HL-60/S4 (cell line): Measurements from ENCODE around the gene TRAPPC8.
"Not testable (repeated sequence)": the region's sequence is repeated elsewhere in the genome, so short reads cannot be mapped to it uniquely, and the experiment has no call there.

ENCODE experiments used
- in situ Hi-C: fragments of 300-500 bp; cut with MboI; formaldehyde crosslinking; loops from 2 replicates; pipeline ENCODE4 v1.14.3; 2022; ENCODE audit warnings: low sequenced_read_pairs

Gene TRAPPC8, protein sequence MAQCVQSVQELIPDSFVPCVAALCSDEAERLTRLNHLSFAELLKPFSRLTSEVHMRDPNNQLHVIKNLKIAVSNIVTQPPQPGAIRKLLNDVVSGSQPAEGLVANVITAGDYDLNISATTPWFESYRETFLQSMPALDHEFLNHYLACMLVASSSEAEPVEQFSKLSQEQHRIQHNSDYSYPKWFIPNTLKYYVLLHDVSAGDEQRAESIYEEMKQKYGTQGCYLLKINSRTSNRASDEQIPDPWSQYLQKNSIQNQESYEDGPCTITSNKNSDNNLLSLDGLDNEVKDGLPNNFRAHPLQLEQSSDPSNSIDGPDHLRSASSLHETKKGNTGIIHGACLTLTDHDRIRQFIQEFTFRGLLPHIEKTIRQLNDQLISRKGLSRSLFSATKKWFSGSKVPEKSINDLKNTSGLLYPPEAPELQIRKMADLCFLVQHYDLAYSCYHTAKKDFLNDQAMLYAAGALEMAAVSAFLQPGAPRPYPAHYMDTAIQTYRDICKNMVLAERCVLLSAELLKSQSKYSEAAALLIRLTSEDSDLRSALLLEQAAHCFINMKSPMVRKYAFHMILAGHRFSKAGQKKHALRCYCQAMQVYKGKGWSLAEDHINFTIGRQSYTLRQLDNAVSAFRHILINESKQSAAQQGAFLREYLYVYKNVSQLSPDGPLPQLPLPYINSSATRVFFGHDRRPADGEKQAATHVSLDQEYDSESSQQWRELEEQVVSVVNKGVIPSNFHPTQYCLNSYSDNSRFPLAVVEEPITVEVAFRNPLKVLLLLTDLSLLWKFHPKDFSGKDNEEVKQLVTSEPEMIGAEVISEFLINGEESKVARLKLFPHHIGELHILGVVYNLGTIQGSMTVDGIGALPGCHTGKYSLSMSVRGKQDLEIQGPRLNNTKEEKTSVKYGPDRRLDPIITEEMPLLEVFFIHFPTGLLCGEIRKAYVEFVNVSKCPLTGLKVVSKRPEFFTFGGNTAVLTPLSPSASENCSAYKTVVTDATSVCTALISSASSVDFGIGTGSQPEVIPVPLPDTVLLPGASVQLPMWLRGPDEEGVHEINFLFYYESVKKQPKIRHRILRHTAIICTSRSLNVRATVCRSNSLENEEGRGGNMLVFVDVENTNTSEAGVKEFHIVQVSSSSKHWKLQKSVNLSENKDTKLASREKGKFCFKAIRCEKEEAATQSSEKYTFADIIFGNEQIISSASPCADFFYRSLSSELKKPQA (N-terminal part only)

DNA sequence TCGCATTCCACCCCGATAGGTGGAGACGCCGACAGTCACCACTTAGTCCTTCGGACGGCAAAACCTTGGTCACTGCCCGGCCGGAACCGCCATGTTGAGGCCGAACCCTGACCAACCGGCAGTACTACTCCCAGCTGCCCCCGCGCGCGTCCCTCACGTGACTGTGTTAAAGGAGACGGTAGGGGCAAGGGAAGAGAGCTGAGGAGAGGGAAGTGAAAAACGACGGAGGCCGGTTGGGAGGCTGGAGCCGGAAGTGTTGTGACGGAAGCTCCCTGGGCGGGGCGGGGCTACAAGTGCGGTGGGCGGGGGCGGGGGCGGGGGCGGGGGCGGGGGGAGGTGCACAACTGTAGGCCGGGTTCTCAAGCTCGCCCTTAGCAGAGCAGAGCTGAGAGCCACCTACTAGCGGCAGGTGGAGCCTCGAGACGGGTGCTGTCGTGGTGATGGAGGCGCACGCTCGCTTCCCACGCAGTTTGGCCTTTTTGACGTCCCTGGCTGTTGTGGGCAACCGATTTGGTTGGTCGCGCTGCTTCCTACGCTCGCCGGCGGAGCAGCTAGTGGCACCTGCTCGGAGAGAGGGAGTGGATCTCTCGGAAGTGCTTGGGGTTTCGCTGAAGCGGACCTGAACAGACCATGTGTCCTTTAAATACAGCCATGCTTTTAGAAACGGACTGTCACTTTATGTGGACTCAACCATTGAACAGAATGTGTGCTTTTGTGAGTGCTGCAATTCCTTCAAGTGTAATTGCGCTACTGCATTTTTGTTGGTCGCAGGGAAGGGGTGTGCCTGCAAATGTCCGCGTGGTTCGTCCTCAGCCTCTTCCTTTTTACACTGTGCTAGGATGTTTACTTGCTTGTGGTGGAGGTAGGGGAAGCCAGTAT is at the start of gene TRAPPC8:
Gene TRAPPC8, minus strand, starts transcription at position 130 of the 879 bp plus-strand sequence. CDS start 364 bp downstream, outside the sequence.
- in situ Hi-C loops, result no loop called here

DNA sequence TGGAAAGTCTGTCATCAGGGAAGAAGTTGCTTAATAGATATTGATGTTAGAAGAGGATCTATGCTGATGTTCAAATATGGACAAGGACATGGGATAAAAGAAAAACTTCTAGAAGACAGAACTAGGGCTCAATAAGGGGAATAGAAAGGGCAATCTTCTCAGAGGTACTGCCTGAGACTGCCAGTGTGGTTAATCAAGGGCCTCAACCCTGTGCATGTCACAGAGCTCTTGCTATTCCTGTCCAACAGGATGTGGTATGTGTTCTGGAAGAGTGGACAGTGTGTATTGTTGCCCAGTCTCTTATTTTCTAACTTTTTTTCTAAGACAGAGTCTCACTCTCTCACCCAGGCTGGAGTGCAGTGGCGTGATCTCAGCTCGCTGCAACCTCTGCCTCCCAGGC is 47.9 kb upstream of the TRAPPC8 start:
- in situ Hi-C loops, result no loop called here

DNA sequence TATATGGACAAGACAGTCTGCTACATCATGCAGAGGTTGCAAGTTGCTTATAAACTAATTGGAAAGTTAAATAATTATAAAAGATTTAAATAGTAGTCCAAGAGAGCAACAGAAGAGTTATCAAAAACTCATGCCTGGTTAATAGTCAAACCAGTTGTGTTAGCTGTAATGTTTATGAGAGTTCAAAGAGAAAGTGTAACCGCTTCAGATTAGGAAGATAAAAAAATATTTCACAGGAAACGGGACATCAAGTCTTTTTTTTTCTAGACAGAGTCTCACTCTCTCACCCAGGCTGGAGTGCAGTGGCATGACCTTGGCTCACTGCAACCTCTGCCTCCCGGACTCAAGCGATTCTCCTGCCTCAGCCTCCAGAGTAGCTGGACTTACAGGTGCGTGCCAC is 41.0 kb upstream of the TRAPPC8 start:
- in situ Hi-C loops, result no loop called here

DNA sequence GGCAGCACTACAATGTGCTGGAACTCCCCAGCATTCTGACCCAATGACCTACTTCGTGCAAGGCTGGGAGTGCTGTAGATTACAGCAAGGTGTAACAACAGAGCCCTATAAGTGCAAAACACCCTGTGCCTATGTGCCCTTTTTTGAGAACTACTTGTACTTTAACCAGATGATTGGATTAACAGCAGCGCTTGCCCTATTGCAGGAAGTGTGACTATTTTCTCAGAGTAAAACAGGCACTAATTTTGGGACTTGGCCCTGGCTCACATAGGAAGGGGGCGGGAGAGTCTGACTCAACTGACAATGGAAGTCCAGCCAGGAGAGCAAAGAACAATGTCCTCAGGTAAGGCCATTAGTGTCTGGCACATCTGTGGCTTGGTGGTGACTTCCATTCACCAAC is 40.1 kb upstream of the TRAPPC8 start:
- in situ Hi-C loops, result no loop called here

- in situ Hi-C loops, result no loop called here
These were observed 37.9 kb upstream of the TRAPPC8 start for GRCh38 chr18:31980863-31981262.

- in situ Hi-C loops, result no loop called here
These were observed 36.8 kb upstream of the TRAPPC8 start for GRCh38 chr18:31979714-31980113.

- in situ Hi-C loops, result no loop called here
These were observed 35.7 kb upstream of the TRAPPC8 start for GRCh38 chr18:31978616-31979015.

GRCh38 chr18:31977270-31977872 is 34.4 kb upstream of the TRAPPC8 start:
- in situ Hi-C loops, result no loop called here

- in situ Hi-C loops, result no loop called here
These were observed 33.3 kb upstream of the TRAPPC8 start for GRCh38 chr18:31976242-31976641.

DNA sequence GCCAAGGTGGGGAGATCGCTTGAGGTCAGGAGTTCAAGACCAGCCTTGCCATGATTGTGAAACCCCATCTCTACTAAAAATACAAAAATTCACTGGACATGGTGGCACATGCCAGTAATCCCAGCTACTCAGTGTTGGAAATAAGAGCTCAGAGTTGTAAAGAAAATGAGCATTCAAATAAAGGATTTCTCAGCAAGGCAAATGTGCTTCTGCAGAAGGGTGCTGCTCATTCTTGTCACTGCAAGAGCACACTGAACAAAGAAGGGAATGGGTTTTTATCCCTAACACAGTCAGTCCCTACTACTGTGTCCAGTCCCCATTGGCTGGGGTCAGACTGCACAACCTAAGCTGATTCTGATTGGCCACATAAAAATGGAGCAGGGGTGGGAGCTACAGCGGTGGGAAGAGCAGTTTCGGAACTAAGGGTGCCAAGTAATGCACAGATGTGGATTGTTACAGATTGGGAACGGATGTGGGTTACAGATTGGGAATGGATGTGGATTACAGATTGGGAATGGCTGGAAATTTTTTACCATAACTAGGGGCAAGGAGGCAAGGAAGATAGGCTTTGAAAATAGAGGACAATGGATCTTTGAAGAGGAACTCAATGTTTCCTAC is 31.1 kb upstream of the TRAPPC8 start:
- in situ Hi-C loops, result loop anchor here (25.0 kb wide), 1 partner anchor 412 kb away; no protein-coding TSS in a partner anchor

GRCh38 chr18:31970617-31971016 is 27.7 kb upstream of the TRAPPC8 start:
- in situ Hi-C loops, result loop anchor here (25.0 kb wide), 1 partner anchor 408 kb away; no protein-coding TSS in a partner anchor

GRCh38 chr18:31965316-31965970 is 22.5 kb upstream of the TRAPPC8 start:
- in situ Hi-C loops, result loop anchor here (25.0 kb wide), 1 partner anchor 403 kb away; no protein-coding TSS in a partner anchor

DNA sequence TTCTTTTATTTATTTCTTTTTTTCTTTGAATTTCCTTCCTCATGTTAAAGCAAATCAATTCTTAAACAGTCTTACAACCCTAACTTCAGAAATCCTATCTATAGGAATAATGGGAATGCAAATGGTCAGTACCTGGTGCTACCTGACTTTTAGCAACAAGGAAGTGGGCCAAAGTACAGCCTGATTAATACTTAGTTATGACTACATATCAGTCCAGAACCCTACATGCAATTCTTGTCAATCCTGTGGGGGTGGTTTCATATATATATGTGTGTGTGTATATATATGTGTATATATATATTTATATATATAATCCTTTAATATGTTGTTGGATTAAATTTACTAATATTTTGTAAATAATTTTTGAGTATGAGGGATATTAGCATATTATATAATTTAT is 14.8 kb upstream of the TRAPPC8 start:
- in situ Hi-C loops, result loop anchor here (25.0 kb wide), 1 partner anchor 395 kb away; no protein-coding TSS in a partner anchor

DNA sequence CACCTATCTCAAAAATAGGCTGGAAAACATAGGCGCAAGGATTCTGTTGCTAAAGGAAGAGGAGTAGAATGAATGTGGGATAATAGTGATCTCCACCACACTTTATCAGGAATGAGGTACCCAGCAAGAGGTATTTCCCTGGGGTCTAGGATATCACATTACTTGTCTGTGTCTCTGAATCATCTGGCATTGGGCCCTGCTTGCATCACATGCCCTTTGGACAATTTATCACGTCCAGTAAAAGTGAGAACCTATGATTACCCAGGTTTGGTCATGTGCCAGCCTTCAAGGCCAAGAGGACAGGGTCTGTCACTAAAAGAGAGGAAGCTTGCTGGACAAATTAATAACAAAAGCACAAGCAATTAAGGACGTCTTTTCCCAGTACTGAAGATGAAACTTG is 11.4 kb upstream of the TRAPPC8 start:
- in situ Hi-C loops, result loop anchor here (25.0 kb wide), 1 partner anchor 392 kb away; no protein-coding TSS in a partner anchor

- in situ Hi-C loops, result loop anchor here (25.0 kb wide), 1 partner anchor 391 kb away; no protein-coding TSS in a partner anchor
These were observed 10.8 kb upstream of the TRAPPC8 start for GRCh38 chr18:31953699-31954098.

DNA sequence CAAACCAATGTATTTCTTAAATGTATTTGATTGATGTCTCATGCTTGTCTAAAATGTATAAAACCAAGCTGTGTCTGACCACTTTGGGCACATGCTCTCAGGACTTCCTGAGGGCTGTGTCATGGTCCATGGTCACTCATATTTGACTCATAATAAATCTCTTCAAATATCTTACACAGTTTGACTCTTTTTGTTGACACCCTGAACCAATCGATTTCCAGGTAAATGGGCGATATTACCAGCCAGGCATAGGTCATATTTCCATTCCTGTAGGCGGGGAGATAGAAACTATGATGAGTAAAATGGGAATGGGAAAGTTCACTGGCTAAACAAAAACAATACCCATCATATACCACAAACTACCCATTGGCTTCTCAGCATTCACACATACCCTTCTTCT is 9.3 kb upstream of the TRAPPC8 start:
- in situ Hi-C loops, result loop anchor here (25.0 kb wide), 1 partner anchor 390 kb away; no protein-coding TSS in a partner anchor

GRCh38 chr18:31950583-31950982 is 7.7 kb upstream of the TRAPPC8 start:
- in situ Hi-C loops, result loop anchor here (25.0 kb wide), 1 partner anchor 388 kb away; no protein-coding TSS in a partner anchor

DNA sequence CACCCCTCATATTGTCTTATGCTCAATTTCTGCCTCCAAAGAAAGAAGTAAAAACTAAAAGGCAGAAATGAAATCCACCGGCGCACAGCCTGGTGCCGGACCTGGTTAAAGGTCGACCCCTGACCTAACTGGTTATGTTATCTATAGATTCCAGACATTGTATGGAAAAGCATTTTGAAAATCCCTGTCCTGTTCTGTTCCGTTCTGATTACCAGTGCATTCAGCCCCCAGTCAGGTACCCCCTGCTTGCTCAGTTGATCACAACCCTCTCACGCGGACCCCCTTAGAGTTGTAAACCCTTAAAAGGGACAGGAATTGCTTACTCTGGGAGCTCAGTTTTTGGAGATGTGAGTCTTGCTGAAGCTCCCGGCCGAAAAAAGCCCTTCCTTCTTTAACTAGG is 5.4 kb upstream of the TRAPPC8 start:
- in situ Hi-C loops, result not testable (repeated sequence)
